ENCODE measurements around the gene TRAPPC2L.

The TRAPPC2L gene

GRCh38 chr16:88839745-88840599 lies 17.0 kb upstream of the TRAPPC2L start:
- DNase-seq (no peak), ATAC-seq (no peak)

GRCh38 chr16:88840600-88841215 lies 16.2 kb upstream of the TRAPPC2L start:
- no peak for ATAC-seq
- no peak for DNase-seq

- no peak for ATAC-seq
- DNase-seq: no peak
These were observed 15.2 kb upstream of the TRAPPC2L start for GRCh38 chr16:88841521-88842307.

GRCh38 chr16:88842308-88842756 lies 14.6 kb upstream of the TRAPPC2L start:
- DNase-seq (no peak), ATAC-seq (no peak)

GRCh38 chr16:88842806-88843205 lies 14.1 kb upstream of the TRAPPC2L start:
- DNase-seq: no peak
- no peak for ATAC-seq

GRCh38 chr16:88843256-88843655 lies 13.7 kb upstream of the TRAPPC2L start:
- ATAC-seq (no peak), DNase-seq (no peak)

GRCh38 chr16:88844419-88845036 lies 12.4 kb upstream of the TRAPPC2L start:
- ATAC-seq (no peak), DNase-seq (no peak)

GRCh38 chr16:88846088-88846487 lies 10.8 kb upstream of the TRAPPC2L start:
- ATAC-seq (no peak), DNase-seq (no peak)

- DNase-seq (no peak), ATAC-seq (no peak)
These were observed 9.3 kb upstream of the TRAPPC2L start for GRCh38 chr16:88847654-88848053.

GRCh38 chr16:88848557-88848956 lies 8.4 kb upstream of the TRAPPC2L start:
- ATAC-seq: no peak
- DNase-seq: no peak

GRCh38 chr16:88850531-88851199 lies 6.3 kb upstream of the TRAPPC2L start:
- ATAC-seq (no peak), DNase-seq (no peak)

GRCh38 chr16:88851616-88852015 lies 5.3 kb upstream of the TRAPPC2L start:
- no peak for DNase-seq
- ATAC-seq: no peak

- DNase-seq (no peak), ATAC-seq (no peak)
These were observed 3.5 kb upstream of the TRAPPC2L start for GRCh38 chr16:88853325-88853941.

- peak; percentile 35 for DNase-seq
- ATAC-seq: no peak
These were observed 2.4 kb upstream of the TRAPPC2L start for GRCh38 chr16:88854306-88855111.

- ATAC-seq (no peak), DNase-seq (no peak)
These were observed 1.8 kb upstream of the TRAPPC2L start for GRCh38 chr16:88855176-88855575.

- ATAC-seq: no peak
- no peak for DNase-seq
These were observed 1.2 kb upstream of the TRAPPC2L start for GRCh38 chr16:88855736-88856121.

- DNase-seq: peak; percentile 23
- peak; percentile 24 for ATAC-seq
These were observed 652 bp upstream of the TRAPPC2L start for GRCh38 chr16:88856122-88856827.

- DNase-seq (peak; percentile 81), ATAC-seq (peak; percentile 63)
These were observed 907 bp downstream of the TRAPPC2L start for GRCh38 chr16:88857728-88858339.

GRCh38 chr16:88859381-88860091 lies 2.6 kb downstream of the TRAPPC2L start:
- DNase-seq (no peak), ATAC-seq (no peak)

Data from stimulated activated naive CD8-positive, alpha-beta T cell treated with anti-CD3 and anti-CD28 coated beads, Interleukin-15, Interleukin-2, amounts not matched to agents 100 U/mL and 50 U/mL, for 24 hours (primary cell).